Neural cell (in vitro differentiated cells): ENCODE measurements around the gene WDR5. TPM values are rescaled to one million over a fixed set of nuclear protein-coding genes. Genes with fewer than 3 reads are reported as not detected.

ENCODE experiments used
- H2AFZ ChIP-seq: fragments of 200-600, 300-800 bp; sonication (generic), shearing (Covaris generic); 2 replicates; pipeline ENCODE4 v1.6.0; 2014; ENCODE audit warnings: low read depth, mild to moderate bottlenecking, antibody characterized with exemption, low read length, moderate library complexity
- H3F3A ChIP-seq: fragments of 200-600 bp; shearing (Covaris generic); 2 replicates; pipeline ENCODE4 v1.6.1; 2016; ENCODE audit warnings: mild to moderate bottlenecking, moderate library complexity, mixed read lengths, antibody characterized with exemption, low read length; ENCODE audit not compliant: insufficient read depth, poor library complexity, severe bottlenecking
- H3K27ac ChIP-seq: fragments of 200-600, 300-800 bp; sonication (generic), shearing (Covaris generic); 2 replicates; pipeline ENCODE4 v1.5.1; 2014; ENCODE audit warnings: mild to moderate bottlenecking, low read length, moderate library complexity
- H3K27me3 ChIP-seq: fragments of 300-800, 200-600 bp; sonication (generic), shearing (Covaris generic); 2 replicates; pipeline ENCODE4 v1.6.0; 2014; ENCODE audit warnings: mild to moderate bottlenecking, low read depth, low read length, moderate library complexity; ENCODE audit not compliant: insufficient read depth
- H3K36me3 ChIP-seq: fragments of 300-800, 200-600 bp; sonication (generic), shearing (Covaris generic); 2 replicates; pipeline ENCODE4 v1.5.1; 2014; ENCODE audit warnings: mild to moderate bottlenecking, antibody characterized with exemption, low read length, moderate library complexity; ENCODE audit not compliant: insufficient read depth
- H3K4me2 ChIP-seq: fragments of 300-800, 200-600 bp; sonication (generic), shearing (Covaris generic); 2 replicates; pipeline ENCODE4 v1.6.0; 2014; ENCODE audit warnings: mild to moderate bottlenecking, low read length
- H3K4me3 ChIP-seq: fragments of 300-800, 200-600 bp; sonication (generic), shearing (Covaris generic); 2 replicates; pipeline ENCODE4 v1.5.1; 2014; ENCODE audit warnings: mild to moderate bottlenecking, low read length, moderate library complexity
- H3K79me2 ChIP-seq: fragments of 200-600 bp; shearing (Covaris generic); replicated peaks from 2 replicates; pipeline ENCODE4 v1.6.0; 2014; ENCODE audit warnings: mild to moderate bottlenecking, low read length, moderate library complexity; ENCODE audit not compliant: insufficient read depth
- H3K9ac ChIP-seq: fragments of 300-800, 200-600 bp; sonication (generic), shearing (Covaris generic); 2 replicates; pipeline ENCODE4 v1.6.1; 2016; ENCODE audit warnings: mild to moderate bottlenecking, low read length, mixed read lengths
- H3K9me2 ChIP-seq: fragments of 200-600 bp; shearing (Covaris generic); 2 replicates; pipeline ENCODE4 v1.6.1; 2016; ENCODE audit warnings: mild to moderate bottlenecking, low read length, mixed read lengths; ENCODE audit not compliant: insufficient read depth
- H3K9me3 ChIP-seq: fragments of 200-600, 300-800 bp; sonication (generic), shearing (Covaris generic); 2 replicates; pipeline ENCODE4 v1.6.1; 2016; ENCODE audit warnings: mild to moderate bottlenecking, mixed run types, low read length, moderate library complexity, mixed read lengths
- H4K20me1 ChIP-seq: fragments of 200-600 bp; shearing (Covaris generic); 2 replicates; pipeline ENCODE4 v1.6.1; 2016; ENCODE audit warnings: mild to moderate bottlenecking, mixed run types; ENCODE audit not compliant: insufficient read depth
- CTCF ChIP-seq: fragments of 450-650 bp; IDR thresholded peaks from 2 replicates; pipeline ENCODE4 v1.5.1; 2014; ENCODE audit warnings: antibody characterized with exemption, mild to moderate bottlenecking, moderate library complexity; ENCODE audit not compliant: poor library complexity, severe bottlenecking
- EP300 ChIP-seq: fragments of 450-650 bp; conservative IDR thresholded peaks from 2 replicates; pipeline ENCODE4 v1.6.1; 2014; ENCODE audit warnings: antibody characterized with exemption, mild to moderate bottlenecking, moderate library complexity; ENCODE audit not compliant: poor library complexity, severe bottlenecking
- EZH2 ChIP-seq: fragments of 200-600, 300-800 bp; shearing (Covaris generic), sonication (generic); IDR thresholded peaks from 2 replicates; pipeline ENCODE4 v1.6.1; 2014; ENCODE audit warnings: antibody characterized with exemption, low read length, borderline replicate concordance, mild to moderate bottlenecking; ENCODE audit not compliant: insufficient read depth, poor library complexity, severe bottlenecking
- MXI1 ChIP-seq: fragments of 450-650 bp; conservative IDR thresholded peaks from 2 replicates; pipeline ENCODE4 v1.6.1; 2014; ENCODE audit warnings: antibody characterized with exemption, mild to moderate bottlenecking; ENCODE audit not compliant: poor library complexity, severe bottlenecking
- POLR2AphosphoS5 ChIP-seq: IDR thresholded peaks from 2 replicates; pipeline ENCODE4 v1.6.1; 2012
- RAD21 ChIP-seq: fragments of 450-650 bp; conservative IDR thresholded peaks from 2 replicates; pipeline ENCODE4 v1.6.1; 2014; ENCODE audit warnings: antibody characterized with exemption, mild to moderate bottlenecking, moderate library complexity
- REST ChIP-seq: IDR thresholded peaks from 2 replicates; pipeline ENCODE4 v1.6.1; 2012; ENCODE audit warnings: borderline replicate concordance
- SMC3 ChIP-seq: fragments of 450-650 bp; conservative IDR thresholded peaks from 2 replicates; pipeline ENCODE4 v1.6.1; 2014; ENCODE audit warnings: antibody characterized with exemption, mild to moderate bottlenecking, moderate library complexity; ENCODE audit not compliant: poor library complexity
- TAF1 ChIP-seq: IDR thresholded peaks from 2 replicates; pipeline ENCODE4 v1.6.1; 2012; ENCODE audit warnings: low read depth
- polyA plus RNA-seq: library from polyadenylated mRNA; depleted of rRNA; stranded (reverse); fragments of >200 nt; gene quantifications from 2 replicates; pipeline ENCODE4 v1.2.3, GENCODE V29; 2014

The WDR5 gene
- polyA plus RNA-seq, 1 donor from 2014 or later = 40.2 TPM

DNA sequence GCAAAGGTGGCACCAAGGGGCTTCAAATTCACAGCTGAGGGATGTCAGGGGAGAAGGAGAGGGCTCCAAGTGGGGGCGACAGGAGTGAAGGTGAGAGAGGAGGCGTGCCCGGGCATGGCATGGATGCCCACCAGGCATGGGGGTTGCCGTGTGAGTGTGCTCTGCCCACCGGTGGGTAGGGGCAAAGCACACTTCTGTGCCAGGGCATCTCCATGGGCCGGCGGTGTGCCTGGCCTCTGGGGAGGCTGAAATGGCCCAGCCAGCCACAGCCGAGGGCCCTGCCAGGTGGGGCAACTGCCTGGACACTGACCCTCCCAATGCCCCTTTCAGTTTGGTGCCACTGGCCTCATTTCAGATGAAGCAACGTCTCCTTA, 42.5 kb downstream of the WDR5 start:
- H3K4me2 ChIP-seq = no peak overlapping the region
- no peak overlapping the region for H3K9ac ChIP-seq
- H3K9me3 ChIP-seq = no peaks in the 10 kb centered on the region
- no peaks in the 10 kb centered on the region for H3K9me2 ChIP-seq
- H3K36me3 ChIP-seq = no peaks in the 10 kb centered on the region
- TF ChIP-seq CTCF (no peak), TAF1 (no peak), REST (no peak), POLR2AphosphoS5 (no peak), EZH2 (no peak), EP300 (no peak), SMC3 (no peak), RAD21 (no peak), MXI1 (no peak)
- H2AFZ ChIP-seq = no peak overlapping the region
- H3F3A ChIP-seq = no peaks in the 10 kb centered on the region
- no peaks in the 10 kb centered on the region for H3K27me3 ChIP-seq
- H4K20me1 ChIP-seq = no peaks in the 10 kb centered on the region
- no peak overlapping the region for H3K4me3 ChIP-seq
- no peaks in the 10 kb centered on the region for H3K79me2 ChIP-seq
- no peak overlapping the region for H3K27ac ChIP-seq

DNA sequence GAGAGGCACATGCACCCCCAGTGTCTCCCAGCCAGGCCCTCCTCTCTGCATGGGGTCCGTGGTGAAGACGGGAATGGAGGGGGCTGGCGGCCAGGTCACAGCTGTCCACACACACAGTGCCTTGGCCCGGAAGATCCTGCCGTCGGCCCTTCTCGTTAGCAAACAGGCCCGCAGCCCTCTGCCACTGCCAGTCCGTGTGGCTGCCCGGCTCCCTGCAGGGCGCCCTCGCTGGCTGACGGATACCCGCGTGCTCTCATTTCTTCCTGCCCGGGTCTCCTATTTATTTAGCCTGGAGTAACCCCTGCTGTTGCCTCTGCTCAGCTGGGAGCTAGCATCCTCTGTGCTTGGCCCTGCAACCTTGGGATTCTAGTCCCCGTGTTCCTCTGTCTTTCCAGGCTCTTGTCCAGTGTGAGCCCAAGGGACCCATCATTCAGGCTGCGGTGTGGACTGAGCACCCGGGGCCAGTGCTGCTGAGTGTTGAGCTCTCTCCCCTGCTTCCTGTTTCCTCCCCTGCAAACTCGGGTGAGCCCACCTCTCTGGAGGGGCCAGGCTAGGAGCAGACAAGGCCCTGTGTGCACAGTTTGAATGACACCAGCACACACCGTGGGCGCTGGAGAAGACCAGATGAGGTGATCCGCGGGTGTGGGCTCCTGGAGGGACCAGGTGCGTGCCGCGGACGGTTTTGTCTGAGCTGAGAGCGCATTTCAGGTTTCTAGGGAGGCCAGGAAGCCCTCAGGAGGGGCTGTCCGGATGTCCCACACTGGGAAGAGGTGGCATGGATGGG, 43.1 kb downstream of the WDR5 start:
- TF ChIP-seq EZH2 (no peak), EP300 (no peak), POLR2AphosphoS5 (no peak), RAD21 (no peak), CTCF (no peak), TAF1 (no peak), SMC3 (no peak)
- H3K4me2 ChIP-seq = no peak overlapping the region
- no peaks in the 10 kb centered on the region for H3K79me2 ChIP-seq
- no peaks in the 10 kb centered on the region for H3F3A ChIP-seq
- H3K4me3 ChIP-seq = no peak overlapping the region
- no peaks in the 10 kb centered on the region for H4K20me1 ChIP-seq
- H3K9me3 ChIP-seq = no peaks in the 10 kb centered on the region
- H3K9ac ChIP-seq = no peak overlapping the region
- H3K9me2 ChIP-seq = no peaks in the 10 kb centered on the region
- no peak overlapping the region for H3K27ac ChIP-seq
- no peak overlapping the region for H2AFZ ChIP-seq
- no peaks in the 10 kb centered on the region for H3K36me3 ChIP-seq
- no peaks in the 10 kb centered on the region for H3K27me3 ChIP-seq
